Measurements from ENCODE around the gene PRDM4.
"Not testable (repeated sequence)": the region's sequence is repeated elsewhere in the genome, so short reads cannot be mapped to it uniquely, and the experiment has no call there.

PRDM4 gene

GRCh38 chr12:107734139-107734538 lies 26.8 kb downstream of the PRDM4 start:
- no peak overlapping the region for H3K27ac ChIP-seq
- CTCF ChIA-PET: no interaction called here
- DNase-seq (ENCODE audit: low spot score): no peak
- POLR2A ChIA-PET (ENCODE audit: low non-redundant PET): no interaction called here
- TF ChIP-seq CTCF (conservative IDR thresholded peaks at IDR 0.05; ENCODE audit: low read depth): no peak

DNA sequence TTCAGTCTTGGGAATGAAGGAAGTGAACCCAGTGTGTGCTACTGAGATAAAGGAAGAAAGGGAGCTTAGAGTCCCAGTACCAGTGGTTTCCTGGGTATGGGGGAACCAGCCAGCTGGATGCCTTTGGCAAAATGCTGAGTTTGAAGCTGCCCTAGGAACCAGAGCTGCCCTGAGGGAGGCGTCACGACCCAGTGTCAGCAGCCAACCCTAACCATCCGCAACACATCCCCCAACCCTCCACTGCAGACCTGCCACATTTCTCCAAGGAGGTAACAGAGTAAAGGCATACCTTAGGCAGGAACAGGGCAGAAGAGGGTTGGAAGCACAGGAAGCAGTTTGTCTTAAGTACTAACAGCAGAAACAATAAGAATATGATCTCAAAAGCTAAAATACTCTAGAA lies 28.6 kb downstream of the PRDM4 start:
- no peak for TF ChIP-seq CTCF (conservative IDR thresholded peaks at IDR 0.05; ENCODE audit: low read depth)
- POLR2A ChIA-PET (ENCODE audit: low non-redundant PET): no interaction called here
- DNase-seq (ENCODE audit: low spot score): no peak
- H3K27ac ChIP-seq: no peak overlapping the region
- CTCF ChIA-PET: interaction anchor here (0.9 to 1.0 kb wide), 2 partner anchors 9 to 11 kb away, joined by 3 read pairs; no protein-coding TSS in a partner anchor

GRCh38 chr12:107731366-107731765 lies 29.6 kb downstream of the PRDM4 start:
- DNase-seq (ENCODE audit: low spot score): peak; percentile 13
- H3K27ac ChIP-seq: no peak overlapping the region
- TF ChIP-seq CTCF (conservative IDR thresholded peaks at IDR 0.05; ENCODE audit: low read depth): no peak
- ChIA-PET CTCF (interaction anchor here (0.7 to 1.0 kb wide), 2 partner anchors 10 to 252 kb away, joined by 3 to 4 read pairs; no protein-coding TSS in a partner anchor), POLR2A (ENCODE audit: low non-redundant PET) (no interaction called here)

DNA sequence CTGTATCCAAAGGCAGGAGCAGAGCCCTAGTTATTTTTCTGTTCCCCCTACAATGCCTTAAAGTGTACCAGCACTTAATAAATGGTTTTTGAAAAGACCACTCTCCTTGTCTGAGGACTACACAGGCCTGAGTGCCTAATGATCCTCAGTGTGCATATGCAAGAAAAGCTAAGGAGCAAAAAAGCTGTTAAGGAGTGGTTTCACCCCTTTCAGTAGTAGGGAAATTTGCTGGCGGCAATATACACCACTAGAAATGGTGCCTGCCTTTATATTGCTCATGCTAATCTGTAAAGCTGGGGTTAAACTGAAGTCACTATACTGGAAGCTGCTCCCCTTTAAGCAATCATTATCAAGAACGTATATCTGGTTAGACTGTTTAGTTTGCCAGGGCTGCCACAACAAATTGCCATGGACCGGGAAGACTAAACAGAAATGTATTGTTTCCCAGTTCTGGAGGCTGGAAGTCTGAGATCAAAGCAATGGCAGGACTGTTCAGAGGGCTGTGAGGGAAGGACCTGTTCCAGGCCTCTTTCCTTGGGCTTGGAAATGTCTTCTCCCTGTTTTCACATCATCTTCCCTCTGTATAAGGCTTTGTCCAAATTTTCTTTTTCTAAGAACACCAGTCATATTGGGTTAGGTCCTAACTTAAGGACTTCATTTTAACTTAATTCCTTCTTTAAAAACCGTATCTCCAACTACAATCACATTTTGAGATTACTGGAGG lies 30.2 kb downstream of the PRDM4 start:
- ChIA-PET CTCF (no interaction called here), POLR2A (ENCODE audit: low non-redundant PET) (no interaction called here)
- no peak for DNase-seq (ENCODE audit: low spot score)
- H3K27ac ChIP-seq: no peak overlapping the region
- TF ChIP-seq CTCF (conservative IDR thresholded peaks at IDR 0.05; ENCODE audit: low read depth): no peak

DNA sequence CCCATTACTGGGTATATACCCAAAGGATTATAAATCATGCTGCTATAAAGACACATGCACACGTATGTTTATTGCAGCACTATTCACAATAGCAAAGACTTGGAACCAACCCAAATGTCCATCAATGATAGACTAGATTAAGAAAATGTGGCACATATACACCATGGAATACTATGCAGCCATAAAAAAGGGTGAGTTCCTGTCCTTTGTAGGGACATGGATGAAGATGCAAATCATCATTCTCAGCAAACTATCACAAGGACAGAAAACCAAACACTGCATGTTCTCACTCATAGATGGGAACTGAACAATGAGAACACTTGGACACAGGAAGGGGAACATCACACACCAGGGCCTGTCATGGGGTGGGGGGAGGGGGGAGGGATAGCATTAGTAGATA lies 33.2 kb downstream of the PRDM4 start:
- CTCF ChIA-PET; H3K27ac ChIP-seq; POLR2A ChIA-PET (ENCODE audit: low non-redundant PET); DNase-seq (ENCODE audit: low spot score): not testable (repeated sequence)

- H3K27ac ChIP-seq; CTCF ChIA-PET; POLR2A ChIA-PET (ENCODE audit: low non-redundant PET); DNase-seq (ENCODE audit: low spot score): not testable (repeated sequence)
Measured at GRCh38 chr12:107727327-107727726, 33.6 kb downstream of the PRDM4 start.

- H3K27ac ChIP-seq: no peak overlapping the region
- ChIA-PET POLR2A (ENCODE audit: low non-redundant PET) (no interaction called here), CTCF (no interaction called here)
- no peak for TF ChIP-seq CTCF (conservative IDR thresholded peaks at IDR 0.05; ENCODE audit: low read depth)
- no peak for DNase-seq (ENCODE audit: low spot score)
Measured at GRCh38 chr12:107718606-107719005, 42.3 kb downstream of the PRDM4 start.

DNA sequence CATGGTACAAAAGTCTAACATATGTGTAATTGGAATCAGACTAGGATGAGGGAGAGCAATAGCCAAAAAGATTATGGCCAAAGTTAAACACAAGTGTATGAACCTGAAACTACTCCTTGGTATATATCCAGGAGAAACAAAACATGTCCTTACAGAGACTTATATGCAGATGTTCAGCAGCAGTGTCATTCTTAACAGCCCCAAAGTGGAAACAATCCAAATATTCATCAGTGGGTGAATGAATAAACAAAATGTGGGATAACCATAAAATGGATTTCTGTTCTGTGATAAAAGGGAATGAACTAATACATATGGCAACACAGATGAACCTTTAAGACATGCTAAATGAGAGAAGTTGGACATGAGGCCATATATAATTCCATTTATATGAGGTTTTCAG lies 45.2 kb downstream of the PRDM4 start:
- ChIA-PET CTCF (no interaction called here), POLR2A (ENCODE audit: low non-redundant PET) (no interaction called here)
- no peak for DNase-seq (ENCODE audit: low spot score)
- no peak overlapping the region for H3K27ac ChIP-seq
- TF ChIP-seq CTCF (conservative IDR thresholded peaks at IDR 0.05; ENCODE audit: low read depth): no peak

- POLR2A ChIA-PET (ENCODE audit: low non-redundant PET); CTCF ChIA-PET; DNase-seq (ENCODE audit: low spot score); H3K27ac ChIP-seq: not testable (repeated sequence)
Measured at GRCh38 chr12:107705522-107705921, 55.4 kb downstream of the PRDM4 start.
